Lung (tissue), 12 donors: ENCODE measurements around the gene BRI3. TPM values are rescaled to one million over a fixed set of nuclear protein-coding genes. Genes with fewer than 3 reads are reported as not detected.

ENCODE experiments used
- ATAC-seq: fragments of 200-7000 bp; cut with Tn5 transposase; one replicate; pipeline ENCODE4 v1.9.1; 2020; ENCODE audit warnings: moderate number of reproducible peaks; ENCODE audit not compliant: insufficient read depth, low FRiP score
- DNase-seq, 3 donors: peaks; one replicate each; pipeline ENCODE4 v3.0.0-alpha.2; 2013 to 2017
- H3K27ac ChIP-seq, 2 donors: one replicate each; pipeline ENCODE4 v1.5.1; 2013; ENCODE audit warnings: mild to moderate bottlenecking in 2 of 2, moderate library complexity in 2 of 2, control low read depth in 1 of 2, inconsistent platforms in 1 of 2, low read depth in 1 of 2, low read length in 1 of 2
- H3K27me3 ChIP-seq, 3 donors: one replicate each; pipeline ENCODE4 v1.5.1; 2013; ENCODE audit warnings: low read length in 2 of 3; ENCODE audit not compliant: control insufficient read depth in 3 of 3, insufficient read depth in 3 of 3
- H3K36me3 ChIP-seq, 4 donors: one replicate each; pipeline ENCODE4 v1.5.1; 2013; ENCODE audit warnings: low read length in 4 of 4, mild to moderate bottlenecking in 1 of 4, moderate library complexity in 1 of 4; ENCODE audit not compliant: control insufficient read depth in 4 of 4, insufficient read depth in 4 of 4
- H3K4me1 ChIP-seq, 5 donors: one replicate each; pipeline ENCODE4 v1.5.1; 2013; ENCODE audit warnings: low read length in 5 of 5, mild to moderate bottlenecking in 2 of 5, moderate library complexity in 1 of 5; ENCODE audit not compliant: control insufficient read depth in 5 of 5, insufficient read depth in 5 of 5
- H3K4me3 ChIP-seq: one replicate; pipeline ENCODE4 v1.5.1; 2013; ENCODE audit warnings: mild to moderate bottlenecking, control low read depth, moderate library complexity
- H3K9ac ChIP-seq, 2 donors: one replicate each; pipeline ENCODE4 v1.5.1; 2013; ENCODE audit warnings: low read length in 2 of 2, control low read depth in 1 of 2; ENCODE audit not compliant: insufficient read depth in 1 of 2
- H3K9me3 ChIP-seq, 4 donors: one replicate each; pipeline ENCODE4 v1.5.1; 2013; ENCODE audit warnings: low read length in 3 of 4, mild to moderate bottlenecking in 1 of 4, moderate library complexity in 1 of 4; ENCODE audit not compliant: control insufficient read depth in 4 of 4, insufficient read depth in 3 of 4
- CTCF ChIP-seq: IDR thresholded peaks from 2 replicates; pipeline ENCODE4 v1.5.1; 2012; ENCODE audit warnings: mild to moderate bottlenecking; ENCODE audit errors: control extremely low read depth, extremely low read depth
- WGBS, 2 donors: extraction: QIAGEN DNeasy Blood & Tissue Kit; methylation state at CpG; one replicate each; pipeline ENCODE4 v1.1.7; 2013; 5-methylcytosine and 5-hydroxymethylcytosine counted together
- polyA plus RNA-seq, 2 donors: library from polyadenylated mRNA; stranded (reverse); fragments of 200-250 nt; gene quantifications; one replicate each; pipeline ENCODE4 v1.2.1, GENCODE V29; 2013
- total RNA-seq, 2 donors: library from RNA; depleted of rRNA in 1 of 2; stranded (reverse); fragments of >200 nt in 1 of 2; gene quantifications; one replicate each; pipeline ENCODE4 v1.2.1, GENCODE V29; 2014 to 2021
- donor health status: control.
- donor health status: control.
- donor health status: Bipolar disorder and iron deficiency.
- donor health status: healthy.
- donor health status: DM: yes; HTN: yes; CAD: no.

BRI3 gene
- total and polyA plus RNA-seq, 4 donors: 99.7 to 615 (median 439) TPM

- TF ChIP-seq CTCF: no peak
- no peak overlapping the region for H3K4me3 ChIP-seq
- peaks cover 0 to 41% (median 20%) of the 10 kb centered on the region in 5 donors for H3K4me1 ChIP-seq
- H3K9me3 ChIP-seq: peaks cover 0 to 2% (median 0%) of the 10 kb centered on the region in 4 donors
- H3K27ac ChIP-seq: peak overlapping the region in 1 of 2 donors; percentile 95
- no peak for DNase-seq
- H3K9ac ChIP-seq: no peak overlapping the region
- WGBS, 2 donors: 71 to 81% methylated on average over 14 of the region's 14 CpGs
- no peak for ATAC-seq
- H3K27me3 ChIP-seq: no peaks in the 10 kb centered on the region
- H3K36me3 ChIP-seq: peaks cover 3 to 53% (median 9%) of the 10 kb centered on the region in 4 donors
Measured at GRCh38 chr7:98287486-98287959, 6.0 kb downstream of the BRI3 start.

GRCh38 chr7:98288064-98288823 lies 6.8 kb downstream of the BRI3 start:
- H3K9ac ChIP-seq: no peak overlapping the region
- peaks cover 3 to 55% (median 11%) of the 10 kb centered on the region in 4 donors for H3K36me3 ChIP-seq
- TF ChIP-seq CTCF: no peak
- H3K27ac ChIP-seq: peak overlapping the region in 1 of 2 donors; percentile 62
- peaks cover 0 to 2% (median 0%) of the 10 kb centered on the region in 4 donors for H3K9me3 ChIP-seq
- H3K27me3 ChIP-seq: no peaks in the 10 kb centered on the region
- ATAC-seq: no peak
- peaks cover 0 to 39% (median 15%) of the 10 kb centered on the region in 5 donors for H3K4me1 ChIP-seq
- no peak for DNase-seq
- H3K4me3 ChIP-seq: no peak overlapping the region
- WGBS, 2 donors: 49 to 53% methylated on average over 12 of the region's 12 CpGs

- no peak overlapping the region for H3K9ac ChIP-seq
- WGBS, 2 donors: 90 to 91% methylated on average over 4 of the region's 4 CpGs
Measured at GRCh38 chr7:98289333-98289875, 7.9 kb downstream of the BRI3 start.

More at GRCh38 chr7:98289333-98289875, 7.9 kb downstream of the BRI3 start:
- Histone ChIP-seq H3K27ac (no peak overlapping the region), H3K27me3 (no peaks in the 10 kb centered on the region), H3K4me1 (peaks cover 0 to 34% (median 14%) of the 10 kb centered on the region in 5 donors), H3K36me3 (peaks cover 3 to 56% (median 11%) of the 10 kb centered on the region in 4 donors), H3K9me3 (peaks cover 0 to 2% (median 0%) of the 10 kb centered on the region in 4 donors), H3K4me3 (no peak overlapping the region)
- TF ChIP-seq CTCF: no peak
- no peak for ATAC-seq
- no peak for DNase-seq
